CD8-positive, alpha-beta memory T cell (primary cell): Measurements from ENCODE around the gene LRP8. TPM values are rescaled to one million over a fixed set of nuclear protein-coding genes. Genes with fewer than 3 reads are reported as not detected.

ENCODE experiments used
- CTCF ChIA-PET: fragments of 350-600 bp; sonication (Branson Sonifier 250); formaldehyde crosslinking; loops from one replicate; lab custom pipeline; 2021; ENCODE audit warnings: antibody characterized with exemption; lab: Charles Lee
- POLR2A ChIA-PET: fragments of 350-600 bp; sonication (Branson Sonifier 250); formaldehyde crosslinking; loops from one replicate; lab custom pipeline; 2021; ENCODE audit warnings: antibody characterized with exemption; lab: Charles Lee
- DNase-seq, 5 donors: peaks; one replicate each; pipeline versions ENCODE4 v3.0.0 to v3.0.0-alpha.2; 2020 to 2022; ENCODE audit warnings: mixed read lengths in 1 of 5
- H3K27ac ChIP-seq: one replicate; pipeline ENCODE4 v1.7.0; 2013; ENCODE audit warnings: low read depth, mild to moderate bottlenecking, low read length, moderate library complexity
- H3K27me3 ChIP-seq: 2 replicates; pipeline ENCODE4 v1.7.0; 2013; ENCODE audit warnings: low read length, mild to moderate bottlenecking; ENCODE audit not compliant: insufficient read depth, poor library complexity, severe bottlenecking
- H3K36me3 ChIP-seq: 2 replicates; pipeline ENCODE4 v1.7.0; 2013; ENCODE audit warnings: mild to moderate bottlenecking, low read length, moderate library complexity; ENCODE audit not compliant: insufficient read depth
- H3K4me1 ChIP-seq: 2 replicates; pipeline ENCODE4 v1.7.0; 2013; ENCODE audit warnings: mild to moderate bottlenecking, low read length, moderate library complexity; ENCODE audit not compliant: insufficient read depth
- H3K4me3 ChIP-seq: 2 replicates; pipeline ENCODE4 v1.7.0; 2013; ENCODE audit warnings: mild to moderate bottlenecking, low read length
- H3K9me3 ChIP-seq: 2 replicates; pipeline ENCODE4 v1.7.0; 2013; ENCODE audit warnings: mild to moderate bottlenecking, low read length
- H3K27ac Mint-ChIP-seq, 8 donors: one replicate each; pipeline ENCODE4 v1.8.0; 2020 to 2021; ENCODE audit warnings: mixed read lengths in 8 of 8, mild to moderate bottlenecking in 6 of 8, inconsistent platforms in 3 of 8, moderate library complexity in 3 of 8
- H3K27me3 Mint-ChIP-seq, 2 donors: one replicate each; pipeline ENCODE4 v1.8.0; 2020 to 2021; ENCODE audit warnings: mixed read lengths in 2 of 2, mild to moderate bottlenecking in 1 of 2, moderate library complexity in 1 of 2
- H3K36me3 Mint-ChIP-seq, 3 donors: one replicate each; pipeline ENCODE4 v1.8.0; 2020 to 2021; ENCODE audit warnings: mixed read lengths in 3 of 3, inconsistent platforms in 1 of 3, mild to moderate bottlenecking in 1 of 3
- H3K4me1 Mint-ChIP-seq, 3 donors: one replicate each; pipeline ENCODE4 v1.8.0; 2020 to 2021; ENCODE audit warnings: mixed read lengths in 3 of 3, inconsistent platforms in 1 of 3, mild to moderate bottlenecking in 1 of 3
- H3K4me3 Mint-ChIP-seq, 7 donors: one replicate each; pipeline ENCODE4 v1.8.0; 2020 to 2021; ENCODE audit warnings: mixed read lengths in 7 of 7, mild to moderate bottlenecking in 6 of 7, moderate library complexity in 4 of 7, inconsistent platforms in 2 of 7
- H3K9me3 Mint-ChIP-seq, 5 donors: one replicate each; pipeline ENCODE4 v1.8.0; 2020 to 2022; ENCODE audit warnings: mixed read lengths in 5 of 5, mild to moderate bottlenecking in 3 of 5, moderate library complexity in 2 of 5, inconsistent platforms in 1 of 5
- polyA plus RNA-seq: library from polyadenylated mRNA; unstranded; fragments of 300-500 nt; fragmentation: Illumina TruSeq; gene quantifications from one replicate; pipeline ENCODE4 v1.2.3, GENCODE V29; 2021
- total RNA-seq, 2 experiments: library from RNA; stranded (reverse); gene quantifications; one replicate each; pipeline ENCODE4 v1.2.3, GENCODE V29; 2021

Gene LRP8
- total and polyA plus RNA-seq, 3 experiments from 2014 or later = 2.7 to 49.7 (median 48.7) TPM

- no peaks in the 10 kb centered on the region for H3K9me3 Mint-ChIP-seq
- H3K4me1 ChIP-seq = no peaks in the 10 kb centered on the region
- H3K4me3 Mint-ChIP-seq = no peak overlapping the region
- peaks cover 0 to 5% of the 10 kb centered on the region in 2 donors for H3K27me3 Mint-ChIP-seq
- no peak overlapping the region for H3K4me3 ChIP-seq
- H3K36me3 Mint-ChIP-seq = no peaks in the 10 kb centered on the region
- no peaks in the 10 kb centered on the region for H3K9me3 ChIP-seq
- no peak overlapping the region for H3K27ac ChIP-seq
- H3K27me3 ChIP-seq = no peaks in the 10 kb centered on the region
- POLR2A ChIA-PET = no interaction called here
- no peaks in the 10 kb centered on the region for H3K4me1 Mint-ChIP-seq
- CTCF ChIA-PET = no interaction called here
- no peaks in the 10 kb centered on the region for H3K36me3 ChIP-seq
- no peak overlapping the region for H3K27ac Mint-ChIP-seq
- no peak for DNase-seq
Observed at GRCh38 chr1:53346814-53347176, 18.9 kb upstream of the LRP8 start.

DNA sequence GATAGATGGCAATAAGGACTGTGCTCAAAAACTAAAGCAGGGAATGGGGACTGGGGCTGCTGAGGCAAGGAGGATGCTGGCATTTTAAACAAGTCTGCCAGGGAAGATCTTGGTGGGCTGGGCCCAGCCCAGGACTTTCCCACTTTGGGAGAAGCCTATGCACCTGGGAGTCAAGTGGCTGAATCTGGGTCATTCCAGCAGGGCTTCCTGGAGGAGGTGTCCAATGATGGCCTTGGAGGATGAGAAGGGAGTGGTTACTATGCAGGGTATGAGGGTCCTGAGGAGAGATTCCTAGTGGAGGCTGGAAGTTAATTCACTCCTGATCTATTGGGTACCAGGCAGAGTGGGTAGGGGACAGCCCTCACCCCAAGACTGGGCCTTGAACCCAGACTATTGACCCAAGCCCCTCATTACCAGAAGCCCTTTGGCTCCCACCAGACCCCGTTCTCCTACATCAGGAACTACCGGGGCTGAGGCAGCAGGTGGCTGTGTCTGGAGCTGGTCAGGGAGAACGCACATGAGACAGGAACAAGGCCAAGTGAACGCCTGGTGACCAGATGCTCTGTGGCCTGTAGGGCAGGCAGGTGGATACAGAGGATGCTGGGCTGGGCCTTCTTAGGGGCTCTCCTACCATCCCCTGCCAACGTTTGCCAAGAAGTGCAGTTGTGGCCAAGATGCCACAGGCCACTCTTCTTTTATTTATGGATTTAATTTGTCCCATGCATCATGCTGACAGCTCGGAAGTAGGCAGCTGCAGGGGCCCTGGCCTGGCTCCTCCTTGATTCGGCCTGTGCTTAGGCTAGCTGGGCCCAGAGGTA is 18.3 kb upstream of the LRP8 start:
- peak overlapping the region in 1 of 7 donors; percentile 7 for H3K4me3 Mint-ChIP-seq
- no peak overlapping the region for H3K27ac Mint-ChIP-seq
- no peaks in the 10 kb centered on the region for H3K36me3 ChIP-seq
- no peak overlapping the region for H3K27ac ChIP-seq
- no peak overlapping the region for H3K4me3 ChIP-seq
- no peaks in the 10 kb centered on the region for H3K27me3 ChIP-seq
- H3K9me3 Mint-ChIP-seq = no peaks in the 10 kb centered on the region
- H3K4me1 Mint-ChIP-seq = no peaks in the 10 kb centered on the region
- peaks cover 0 to 5% of the 10 kb centered on the region in 2 donors for H3K27me3 Mint-ChIP-seq
- no peaks in the 10 kb centered on the region for H3K4me1 ChIP-seq
- no peaks in the 10 kb centered on the region for H3K9me3 ChIP-seq
- DNase-seq = no peak
- no peaks in the 10 kb centered on the region for H3K36me3 Mint-ChIP-seq
- ChIA-PET CTCF (no interaction called here), POLR2A (no interaction called here)

- DNase-seq = no peak
- H3K4me3 ChIP-seq = no peak overlapping the region
- Mint-ChIP-seq H3K27ac (peak overlapping the region in 1 of 8 donors; percentile 51), H3K9me3 (no peaks in the 10 kb centered on the region), H3K27me3 (peaks cover 0 to 5% of the 10 kb centered on the region in 2 donors), H3K4me1 (no peaks in the 10 kb centered on the region), H3K4me3 (no peak overlapping the region), H3K36me3 (no peaks in the 10 kb centered on the region)
- POLR2A ChIA-PET = no interaction called here
- no peaks in the 10 kb centered on the region for H3K36me3 ChIP-seq
- H3K4me1 ChIP-seq = no peaks in the 10 kb centered on the region
- no peak overlapping the region for H3K27ac ChIP-seq
- CTCF ChIA-PET = no interaction called here
- H3K9me3 ChIP-seq = no peaks in the 10 kb centered on the region
- no peaks in the 10 kb centered on the region for H3K27me3 ChIP-seq
Observed at GRCh38 chr1:53344921-53345838, 17.3 kb upstream of the LRP8 start.

DNA sequence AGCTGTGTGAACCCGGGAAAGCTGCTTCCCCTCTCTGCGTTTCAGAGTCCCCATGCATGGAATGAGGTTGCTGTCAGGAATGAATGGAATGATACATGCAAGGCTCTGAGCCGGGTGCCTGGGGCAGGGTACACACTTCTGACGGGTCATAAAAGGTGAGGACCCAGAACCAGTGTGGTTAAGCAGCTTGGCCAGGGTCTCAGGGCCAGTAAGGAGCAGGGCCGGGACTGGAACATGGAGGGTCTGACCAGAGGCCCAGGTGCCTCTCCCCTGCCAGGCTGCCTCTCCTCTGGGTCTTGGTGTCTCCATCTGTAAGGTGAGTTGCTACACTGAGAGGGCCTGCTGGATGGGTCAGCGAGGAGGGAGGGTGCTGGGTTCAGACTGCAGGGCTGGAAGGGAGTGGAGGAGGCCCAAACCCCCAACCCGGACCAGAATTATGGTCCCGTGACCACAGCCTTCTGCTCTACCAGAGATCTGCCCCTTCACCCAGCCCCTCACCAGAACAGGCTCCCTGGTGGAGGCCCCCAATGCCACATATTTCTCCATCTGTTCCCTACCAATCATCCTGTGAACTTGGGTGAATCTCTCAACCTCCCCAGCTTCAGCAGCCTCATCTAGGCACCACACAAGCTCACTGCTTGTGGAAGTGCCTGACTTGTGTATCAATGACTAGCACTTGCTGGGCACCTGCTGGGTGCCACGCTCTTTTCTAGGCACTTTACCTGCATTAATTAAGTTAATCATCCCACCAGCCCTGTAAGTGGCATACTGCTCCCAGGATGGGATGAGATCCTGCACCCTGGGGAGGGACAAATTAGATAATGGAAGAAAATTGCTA is 16.2 kb upstream of the LRP8 start:
- no peak for DNase-seq
- no peaks in the 10 kb centered on the region for H3K9me3 Mint-ChIP-seq
- no peaks in the 10 kb centered on the region for H3K36me3 ChIP-seq
- no peaks in the 10 kb centered on the region for H3K27me3 ChIP-seq
- no peak overlapping the region for H3K4me3 ChIP-seq
- H3K27me3 Mint-ChIP-seq = peaks cover 0 to 5% of the 10 kb centered on the region in 2 donors
- no peak overlapping the region for H3K4me3 Mint-ChIP-seq
- no peaks in the 10 kb centered on the region for H3K4me1 ChIP-seq
- H3K27ac ChIP-seq = no peak overlapping the region
- CTCF ChIA-PET = interaction anchor here (0.9 kb wide), 1 partner anchor 66 kb away, joined by 3 read pairs; no protein-coding TSS in a partner anchor
- H3K9me3 ChIP-seq = no peaks in the 10 kb centered on the region
- POLR2A ChIA-PET = no interaction called here
- no peaks in the 10 kb centered on the region for H3K4me1 Mint-ChIP-seq
- no peak overlapping the region for H3K27ac Mint-ChIP-seq
- H3K36me3 Mint-ChIP-seq = no peaks in the 10 kb centered on the region

DNA sequence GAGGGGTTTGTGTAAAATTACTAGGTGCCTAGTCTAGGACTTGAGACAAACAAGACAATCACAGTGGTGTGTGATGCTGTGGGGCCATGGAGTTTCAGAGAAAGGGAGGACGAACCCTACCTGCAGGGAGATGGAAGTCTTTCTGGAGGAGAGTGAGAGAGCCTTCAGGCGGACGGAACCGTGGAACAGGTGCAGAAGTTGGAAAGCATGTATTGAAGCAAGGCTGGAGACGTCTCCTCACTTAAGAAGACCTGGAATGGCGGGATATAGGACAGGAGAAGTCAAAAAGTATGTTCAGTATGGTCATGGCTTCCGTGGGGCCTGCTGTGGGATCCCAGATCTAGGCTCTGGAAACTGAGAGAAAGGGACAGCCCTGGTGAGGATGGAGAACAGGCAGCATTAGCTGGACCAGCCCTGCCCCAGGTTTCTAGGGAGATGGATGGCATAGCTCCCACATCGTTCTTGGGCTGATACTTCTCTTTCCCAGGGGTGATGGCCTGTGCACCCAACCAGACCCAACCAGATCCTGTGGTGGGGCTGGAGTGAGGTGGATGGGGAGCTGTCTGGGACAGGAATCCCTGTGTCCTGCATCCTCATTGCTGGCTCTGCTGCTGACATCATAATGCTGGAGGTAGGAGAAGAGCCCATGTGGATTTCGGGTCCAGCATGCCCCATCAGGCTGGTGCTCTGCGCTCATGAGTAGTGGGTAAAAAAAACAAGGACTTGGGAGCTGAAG is 15.0 kb upstream of the LRP8 start:
- Mint-ChIP-seq H3K9me3 (no peaks in the 10 kb centered on the region), H3K4me3 (no peak overlapping the region), H3K27ac (peak overlapping the region in 1 of 8 donors; percentile 5), H3K36me3 (peaks cover 0 to 2% (median 0%) of the 10 kb centered on the region in 3 donors), H3K27me3 (peaks cover 0 to 5% of the 10 kb centered on the region in 2 donors), H3K4me1 (no peaks in the 10 kb centered on the region)
- H3K4me1 ChIP-seq = no peaks in the 10 kb centered on the region
- no peak for DNase-seq
- no peak overlapping the region for H3K4me3 ChIP-seq
- no peak overlapping the region for H3K27ac ChIP-seq
- CTCF ChIA-PET = interaction anchor here (0.9 to 1.0 kb wide), 2 partner anchors 16 to 64 kb away, joined by 3 read pairs; no protein-coding TSS in a partner anchor
- POLR2A ChIA-PET = no interaction called here
- H3K9me3 ChIP-seq = no peaks in the 10 kb centered on the region
- H3K27me3 ChIP-seq = no peaks in the 10 kb centered on the region
- no peaks in the 10 kb centered on the region for H3K36me3 ChIP-seq

DNA sequence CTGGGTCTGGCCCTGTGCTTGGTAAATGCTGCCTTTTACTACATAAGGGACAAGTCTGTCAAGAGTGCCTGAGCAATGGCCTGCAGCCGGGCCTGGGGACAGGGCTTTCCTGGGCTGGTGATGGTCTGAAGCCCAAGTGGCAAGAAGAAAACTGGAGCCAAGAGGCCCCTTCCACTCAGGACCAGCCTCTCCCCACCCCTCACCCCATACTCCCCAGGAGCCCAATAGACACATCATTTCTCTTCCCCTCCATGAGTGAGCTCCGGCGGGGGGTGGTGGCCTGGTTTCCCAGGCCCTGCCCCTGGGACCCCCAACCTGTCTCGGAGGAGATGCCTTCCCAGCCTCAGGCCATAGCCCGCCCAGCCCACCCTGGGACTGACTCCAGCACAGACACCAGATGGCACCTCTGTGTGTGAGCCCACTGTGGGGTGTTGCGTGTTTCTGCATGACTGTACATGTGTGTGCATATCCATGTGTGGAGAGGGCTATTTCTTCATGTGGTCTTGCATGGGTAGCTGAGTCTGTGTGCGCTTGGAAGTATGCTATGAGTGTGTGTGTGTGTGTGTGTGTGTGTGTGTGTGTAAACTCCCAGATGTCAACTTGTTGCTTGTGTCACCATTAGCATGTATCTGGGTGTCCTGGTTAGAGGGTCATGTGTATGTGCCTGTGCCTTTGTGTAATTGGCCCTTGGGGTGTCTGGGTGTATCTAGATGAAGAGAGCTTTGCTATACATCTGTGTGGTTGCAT is 14.3 kb upstream of the LRP8 start:
- Histone ChIP-seq H3K36me3 (no peaks in the 10 kb centered on the region), H3K4me1 (no peaks in the 10 kb centered on the region), H3K27ac (no peak overlapping the region), H3K4me3 (no peak overlapping the region), H3K27me3 (no peaks in the 10 kb centered on the region), H3K9me3 (no peaks in the 10 kb centered on the region)
- Mint-ChIP-seq H3K27me3 (peaks cover 0 to 5% of the 10 kb centered on the region in 2 donors), H3K9me3 (no peaks in the 10 kb centered on the region), H3K4me1 (no peaks in the 10 kb centered on the region), H3K36me3 (peaks cover 0 to 3% (median 0%) of the 10 kb centered on the region in 3 donors), H3K27ac (peak overlapping the region in 2 of 8 donors; percentile 24 to 54), H3K4me3 (peak overlapping the region in 1 of 7 donors; percentile 4)
- POLR2A ChIA-PET = no interaction called here
- CTCF ChIA-PET = interaction anchor here (1.0 kb wide), 1 partner anchor 16 kb away, joined by 3 read pairs; no protein-coding TSS in a partner anchor
- no peak for DNase-seq

DNA sequence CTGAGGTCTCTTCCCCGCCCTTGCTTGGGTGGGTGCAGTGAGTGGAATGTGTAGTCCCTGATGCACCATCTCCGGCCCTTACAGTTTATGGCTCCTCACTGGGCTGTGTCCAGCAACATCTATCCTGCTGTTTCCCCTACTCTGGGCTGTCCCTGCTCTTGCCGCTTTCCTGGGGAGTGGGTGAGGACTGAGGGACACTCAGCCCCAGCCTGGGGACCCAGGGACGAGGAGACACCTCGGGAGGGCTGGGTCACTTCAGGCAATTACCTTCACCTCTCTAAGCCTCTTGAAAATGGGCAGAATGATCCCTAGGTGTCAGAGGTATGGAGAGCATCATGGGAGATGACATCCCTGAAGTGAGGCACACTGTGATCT is 13.6 kb upstream of the LRP8 start:
- Mint-ChIP-seq H3K9me3 (no peaks in the 10 kb centered on the region), H3K36me3 (peaks cover 0 to 3% (median 0%) of the 10 kb centered on the region in 3 donors), H3K27ac (peak overlapping the region in 1 of 8 donors; percentile 54), H3K4me3 (peak overlapping the region in 1 of 7 donors; percentile 4), H3K4me1 (no peaks in the 10 kb centered on the region), H3K27me3 (peaks cover 0 to 5% of the 10 kb centered on the region in 2 donors)
- Histone ChIP-seq H3K9me3 (no peaks in the 10 kb centered on the region), H3K27ac (no peak overlapping the region), H3K4me1 (no peaks in the 10 kb centered on the region), H3K4me3 (no peak overlapping the region), H3K36me3 (no peaks in the 10 kb centered on the region), H3K27me3 (no peaks in the 10 kb centered on the region)
- no peak for DNase-seq
- CTCF ChIA-PET = no interaction called here
- POLR2A ChIA-PET = no interaction called here
